ENCODE results near the gene GPBP1.

- TF ChIP-seq REST (IDR thresholded peaks at IDR 0.05; ENCODE audit: insufficient read depth in 1 of 2, low read depth in 2 of 2, low read length in 1 of 2) (no peak), CTCF (IDR thresholded peaks at IDR 0.05) (no peak)
Observed at GRCh38 chr5:57172466-57173318, 1.2 kb upstream of the GPBP1 start.
